ENCODE data around the gene WFS1.

WFS1 gene

GRCh38 chr4:6300359-6300758, 30.7 kb downstream of the WFS1 start:
- DNase-seq (ENCODE audit: low read depth, low spot score): no peak

GRCh38 chr4:6301051-6301731, 31.5 kb downstream of the WFS1 start:
- DNase-seq (ENCODE audit: low read depth, low spot score): no peak

DNA sequence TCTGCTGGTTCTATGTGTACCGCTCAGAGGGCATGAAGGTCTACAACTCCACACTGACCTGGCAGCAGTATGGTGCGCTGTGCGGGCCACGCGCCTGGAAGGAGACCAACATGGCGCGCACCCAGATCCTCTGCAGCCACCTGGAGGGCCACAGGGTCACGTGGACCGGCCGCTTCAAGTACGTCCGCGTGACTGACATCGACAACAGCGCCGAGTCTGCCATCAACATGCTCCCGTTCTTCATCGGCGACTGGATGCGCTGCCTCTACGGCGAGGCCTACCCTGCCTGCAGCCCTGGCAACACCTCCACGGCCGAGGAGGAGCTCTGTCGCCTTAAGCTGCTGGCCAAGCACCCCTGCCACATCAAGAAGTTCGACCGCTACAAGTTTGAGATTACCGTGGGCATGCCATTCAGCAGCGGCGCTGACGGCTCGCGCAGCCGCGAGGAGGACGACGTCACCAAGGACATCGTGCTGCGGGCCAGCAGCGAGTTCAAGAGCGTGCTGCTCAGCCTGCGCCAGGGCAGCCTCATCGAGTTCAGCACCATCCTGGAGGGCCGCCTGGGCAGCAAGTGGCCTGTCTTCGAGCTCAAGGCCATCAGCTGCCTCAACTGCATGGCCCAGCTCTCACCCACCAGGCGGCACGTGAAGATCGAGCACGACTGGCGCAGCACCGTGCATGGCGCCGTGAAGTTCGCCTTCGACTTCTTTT, 32.2 kb downstream of the WFS1 start:
- DNase-seq (ENCODE audit: low read depth, low spot score): no peak

GRCh38 chr4:6302869-6303268, 33.2 kb downstream of the WFS1 start:
- no peak for DNase-seq (ENCODE audit: low read depth, low spot score)

GRCh38 chr4:6303943-6304342, 34.3 kb downstream of the WFS1 start:
- DNase-seq (ENCODE audit: low read depth, low spot score): no peak

DNA sequence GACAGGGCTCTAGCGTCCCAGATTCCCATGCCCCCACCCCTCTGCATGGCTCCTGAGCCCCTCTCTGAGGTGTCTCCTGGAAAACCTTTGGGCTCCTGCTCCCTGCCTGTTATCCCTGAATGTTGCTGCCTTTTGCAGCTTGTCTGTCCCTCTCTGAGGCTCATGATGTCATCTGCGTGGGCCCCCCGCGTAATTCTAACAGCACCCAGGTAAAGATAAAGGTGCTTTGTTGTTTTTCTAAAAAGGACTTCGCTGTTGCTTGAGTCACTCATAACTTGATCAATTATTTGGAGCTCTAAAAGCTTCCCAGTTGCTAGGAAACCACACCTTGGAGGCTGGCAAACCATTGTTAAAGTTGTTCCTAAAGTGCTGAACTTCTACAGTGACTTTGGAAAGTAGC, 36.6 kb downstream of the WFS1 start:
- DNase-seq (ENCODE audit: low read depth, low spot score): no peak

GRCh38 chr4:6307230-6307629, 37.6 kb downstream of the WFS1 start:
- DNase-seq (ENCODE audit: low read depth, low spot score): no peak

- DNase-seq (ENCODE audit: low read depth, low spot score): no peak
Observed at GRCh38 chr4:6307891-6308290, 38.2 kb downstream of the WFS1 start.

DNA sequence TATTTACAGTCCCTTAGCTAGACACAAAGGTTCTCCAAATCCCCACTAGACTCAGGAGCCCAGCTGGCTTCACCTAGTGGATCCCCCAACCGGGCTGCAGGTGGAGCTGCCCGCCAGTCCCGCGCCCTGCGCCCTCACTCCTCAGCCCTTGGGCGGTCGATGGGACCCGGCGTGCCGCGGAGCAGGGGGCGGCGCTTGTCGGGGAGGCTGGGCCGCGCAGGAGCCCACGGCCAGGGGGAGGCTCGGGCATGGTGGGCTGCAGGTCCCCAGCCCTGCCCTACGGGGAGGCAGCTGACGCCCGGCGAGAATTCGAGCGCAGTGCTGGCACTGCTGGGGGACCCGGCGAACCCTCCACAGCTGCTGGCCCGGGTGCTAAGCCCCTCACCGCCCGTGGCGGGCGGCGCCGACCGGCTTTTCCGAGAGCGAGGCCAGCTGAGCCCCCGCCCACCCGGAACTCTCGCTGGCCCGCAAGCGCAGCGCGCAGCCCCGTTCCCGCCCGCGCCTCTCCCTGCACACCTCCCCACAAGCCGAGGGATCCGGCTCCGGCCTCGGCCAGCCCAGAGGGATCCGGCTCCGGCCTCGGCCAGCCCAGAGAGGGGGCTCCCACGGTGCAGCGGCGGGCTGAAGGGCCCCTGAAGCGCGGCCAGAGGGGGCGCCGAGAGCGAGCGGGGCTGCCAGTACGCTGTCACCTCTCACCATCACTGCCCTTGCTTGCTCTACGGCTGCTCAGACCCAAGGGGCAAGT, 39.4 kb downstream of the WFS1 start:
- DNase-seq (ENCODE audit: low read depth, low spot score): peak; percentile 80

- DNase-seq (ENCODE audit: low read depth, low spot score): no peak
Observed at GRCh38 chr4:6309777-6310176, 40.1 kb downstream of the WFS1 start.

DNA sequence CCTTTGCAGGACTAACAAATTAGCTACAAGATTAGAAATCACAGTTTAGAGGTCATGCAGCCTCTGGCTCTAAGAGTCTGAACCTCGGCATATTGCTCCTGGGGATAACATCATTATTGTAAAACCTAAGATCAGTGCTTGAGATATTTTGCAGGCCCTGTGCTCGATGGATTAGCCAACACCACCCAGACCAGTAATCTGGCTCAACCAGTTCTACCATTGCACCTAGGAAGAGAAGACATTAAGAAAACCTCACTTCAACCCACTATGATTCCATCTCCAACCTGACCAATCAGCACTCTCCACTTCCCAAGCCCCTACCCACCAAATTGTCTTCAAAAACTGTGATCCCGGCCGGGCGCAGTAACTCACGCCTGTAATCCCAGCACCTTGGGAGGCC, 43.6 kb downstream of the WFS1 start:
- DNase-seq (ENCODE audit: low read depth, low spot score): peak; percentile 70

GRCh38 chr4:6316461-6317003, 46.9 kb downstream of the WFS1 start:
- DNase-seq (ENCODE audit: low read depth, low spot score): no peak

GRCh38 chr4:6318206-6318605, 48.6 kb downstream of the WFS1 start:
- no peak for DNase-seq (ENCODE audit: low read depth, low spot score)

GRCh38 chr4:6319530-6320150, 50.0 kb downstream of the WFS1 start:
- no peak for DNase-seq (ENCODE audit: low read depth, low spot score)

- DNase-seq (ENCODE audit: low read depth, low spot score): no peak
Observed at GRCh38 chr4:6320663-6321062, 51.0 kb downstream of the WFS1 start.

- DNase-seq (ENCODE audit: low read depth, low spot score): no peak
Observed at GRCh38 chr4:6321361-6321760, 51.7 kb downstream of the WFS1 start.

- no peak for DNase-seq (ENCODE audit: low read depth, low spot score)
Observed at GRCh38 chr4:6322067-6322760, 52.6 kb downstream of the WFS1 start.

DNA sequence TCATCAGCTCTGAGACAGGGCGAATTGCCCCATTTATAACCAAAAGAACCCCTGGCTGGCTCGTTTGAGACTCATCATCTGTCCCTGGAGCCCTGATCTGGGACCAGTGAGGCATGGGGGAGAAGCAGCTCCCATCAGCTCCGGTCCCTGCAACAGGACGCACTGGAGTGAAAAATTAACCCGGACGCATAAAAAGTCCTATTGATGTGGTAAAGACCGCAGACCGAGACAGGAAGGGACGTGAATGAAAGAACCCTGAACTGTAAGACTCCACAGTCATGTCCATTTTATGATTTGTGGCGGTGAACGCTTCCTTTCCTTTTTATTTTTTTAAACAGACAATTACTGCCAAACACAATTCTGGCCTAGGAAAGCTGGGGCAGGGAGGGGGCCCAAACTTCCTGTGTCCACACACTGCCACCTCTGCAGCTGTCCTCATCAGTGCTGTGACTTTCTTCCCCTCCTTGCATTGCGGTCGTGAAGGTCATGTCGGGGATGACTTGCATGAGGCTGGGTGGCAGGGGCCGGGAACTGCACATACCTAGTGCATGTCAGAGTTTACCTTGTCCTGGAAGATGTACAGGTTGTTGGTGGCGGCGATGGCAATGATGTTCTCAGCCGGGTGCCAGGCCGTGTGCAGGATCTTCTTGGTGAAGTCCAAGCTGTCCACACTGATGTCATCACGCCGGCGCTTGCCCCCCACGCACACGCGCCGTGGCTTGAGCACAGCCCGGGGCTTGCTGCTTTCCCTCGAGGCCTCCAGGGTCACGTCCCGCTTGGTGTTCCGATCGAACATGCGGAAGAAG, 53.3 kb downstream of the WFS1 start:
- no peak for DNase-seq (ENCODE audit: low read depth, low spot score)

DNA sequence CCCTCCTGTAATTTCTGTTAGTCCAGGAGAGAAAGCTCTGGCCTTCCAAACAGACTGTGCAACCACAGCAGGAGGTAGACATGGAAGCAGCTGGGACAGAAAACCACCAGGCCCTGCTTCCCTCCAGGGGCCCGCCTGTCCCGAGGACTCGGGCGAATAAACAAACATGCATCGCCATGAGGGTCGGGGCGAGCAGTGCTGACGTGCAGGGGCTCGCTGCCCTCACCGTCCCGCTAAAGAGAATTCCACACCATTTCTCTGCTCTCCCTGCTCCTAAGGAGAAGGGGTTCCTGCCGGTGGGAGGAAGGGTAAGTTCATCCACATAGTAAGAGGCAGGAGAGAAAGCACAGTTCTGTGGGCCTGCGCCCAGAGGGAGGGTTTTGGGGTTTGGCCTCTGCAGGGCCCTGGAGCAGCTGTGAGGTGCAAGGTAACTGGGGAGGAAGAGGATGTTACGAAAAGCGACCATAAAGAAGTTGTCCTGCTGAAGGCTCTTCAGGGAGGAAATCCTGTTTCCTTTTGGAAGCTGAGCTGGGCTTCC, 54.9 kb downstream of the WFS1 start:
- DNase-seq (ENCODE audit: low read depth, low spot score): peak; percentile 20
